GM12878 (cell line): ENCODE results near the gene PDE7B. TPM values are rescaled to one million over a fixed set of nuclear protein-coding genes. Genes with fewer than 3 reads are reported as not detected.

Experiments used
- ATAC-seq: fragments of 200-7000 bp; cut with Tn5 transposase; 3 replicates; pipeline ENCODE4 v1.9.1; 2020; ENCODE audit warnings: mild to moderate bottlenecking, moderate library complexity
- BruUV-seq: library from RNA; stranded (reverse); fragments of 400-500 nt; replicated peaks from 2 replicates; lab custom pipeline; 2021; lab: Mats Ljungman, UMichigan
- CTCF ChIA-PET: fragments of 300-600 bp; sonication (Branson Sonifier 250); formaldehyde crosslinking; extraction: SDS; loops from one replicate; lab custom pipeline; 2021; ENCODE audit warnings: inconsistent platforms; lab: Yijun Ruan, JAX
- POLR2A ChIA-PET: fragments of 350-600 bp; formaldehyde crosslinking; extraction: SDS; loops from one replicate; lab custom pipeline; 2021; ENCODE audit warnings: inconsistent platforms; lab: Charles Lee
- RAD21 ChIA-PET: fragments of 300-600 bp; sonication (Branson Sonifier 250); formaldehyde crosslinking; loops from one replicate; lab custom pipeline; 2023; ENCODE audit warnings: antibody characterized with exemption; ENCODE audit not compliant: unreplicated experiment; lab: Charles Lee
- SMC1A ChIA-PET: fragments of 300-600 bp; sonication (Branson Sonifier 250); formaldehyde crosslinking; loops from one replicate; lab custom pipeline; 2023; ENCODE audit not compliant: unreplicated experiment, uncharacterized antibody; lab: Charles Lee
- DNase-seq: peaks from one replicate; pipeline ENCODE4 v3.0.0-alpha.2; 2011; ENCODE audit warnings: low read depth, low spot score
- FAIRE-seq: peaks from 3 replicates; lab custom pipeline; 2011; peaks lifted over from hg19 to GRCh38; lab: Jason Lieb, UNC
- H2AFZ ChIP-seq: 2 replicates; pipeline ENCODE4 v1.6.0; 2011; ENCODE audit warnings: low read depth, low read length, control low read depth; ENCODE audit not compliant: control insufficient read depth
- H3K27ac ChIP-seq: 2 replicates; pipeline ENCODE4 v1.5.1; 2011; ENCODE audit warnings: control low read depth; ENCODE audit not compliant: control insufficient read depth, insufficient read depth
- H3K27me3 ChIP-seq, 2 experiments: replicated peaks in 1 of 2; 2 replicates each; pipeline versions ENCODE4 v1.6.0 to v1.6.1; 2011; ENCODE audit warnings: low read length in 1 of 2; ENCODE audit not compliant: control insufficient read depth in 2 of 2, insufficient read depth in 2 of 2
- H3K36me3 ChIP-seq, 2 experiments: 2 replicates each; pipeline ENCODE4 v1.5.1; 2011; ENCODE audit warnings: low read length in 1 of 2; ENCODE audit not compliant: control insufficient read depth in 2 of 2, insufficient read depth in 2 of 2
- H3K4me1 ChIP-seq: 2 replicates; pipeline ENCODE4 v1.6.1; 2011; ENCODE audit warnings: mild to moderate bottlenecking, low read length, moderate library complexity, mixed read lengths; ENCODE audit not compliant: control insufficient read depth, insufficient read depth
- H3K4me2 ChIP-seq: 2 replicates; pipeline ENCODE4 v1.6.0; 2011; ENCODE audit warnings: control low read depth; ENCODE audit not compliant: control insufficient read depth, insufficient read depth
- H3K4me3 ChIP-seq: fragments of 200-600 bp; sonication (generic); 2 replicates; pipeline ENCODE4 v1.5.1; 2016
- H3K79me2 ChIP-seq: 2 replicates; pipeline ENCODE4 v1.6.0; 2011; ENCODE audit warnings: low read length; ENCODE audit not compliant: control insufficient read depth, insufficient read depth
- H3K9ac ChIP-seq: 2 replicates; pipeline ENCODE4 v1.8.0; 2011; ENCODE audit warnings: low read length, control low read depth, mixed read lengths; ENCODE audit not compliant: control insufficient read depth, insufficient read depth
- H3K9me3 ChIP-seq: replicated peaks from 3 replicates; pipeline ENCODE4 v1.5.1; 2011; ENCODE audit warnings: mild to moderate bottlenecking, low read length; ENCODE audit not compliant: control insufficient read depth, insufficient read depth
- H4K20me1 ChIP-seq: 2 replicates; pipeline ENCODE4 v1.6.0; 2011; ENCODE audit not compliant: control insufficient read depth, insufficient read depth
- ASH2L ChIP-seq: fragments of 300-600, 200-600 bp; sonication (generic); IDR thresholded peaks from 2 replicates; pipeline ENCODE4 v1.6.1; 2017; ENCODE audit warnings: low read depth, mild to moderate bottlenecking, borderline replicate concordance
- BHLHE40 ChIP-seq, 2 experiments: fragments of 450-650 bp in 1 of 2; IDR thresholded peaks; 2 replicates each; pipeline ENCODE4 v1.6.1; 2011 to 2017; ENCODE audit warnings: low read depth in 2 of 2, borderline replicate concordance in 1 of 2, improper control_type of control experiment in 1 of 2, low read length in 1 of 2, mild to moderate bottlenecking in 1 of 2
- CBFB ChIP-seq: IDR thresholded peaks from 2 replicates; pipeline ENCODE4 v1.6.1; 2016; ENCODE audit warnings: antibody characterized with exemption, low read depth
- CEBPZ ChIP-seq: fragments of 150-350 bp; IDR thresholded peaks from 2 replicates; pipeline ENCODE4 v1.6.1; 2016; ENCODE audit warnings: low read depth, low read length
- CHD1 ChIP-seq: IDR thresholded peaks from 2 replicates; pipeline ENCODE4 v1.6.1; 2012; ENCODE audit warnings: low read depth, low read length, improper control_type of control experiment
- E4F1 ChIP-seq: fragments of 450-650 bp; IDR thresholded peaks from 2 replicates; pipeline ENCODE4 v1.6.1; 2018; ENCODE audit warnings: borderline replicate concordance, mild to moderate bottlenecking; ENCODE audit not compliant: partially characterized antibody
- IRF3 ChIP-seq: fragments of 450-650 bp; IDR thresholded peaks from 2 replicates; pipeline ENCODE4 v1.6.1; 2014; ENCODE audit warnings: mild to moderate bottlenecking
- IRF4 ChIP-seq: IDR thresholded peaks from 2 replicates; pipeline ENCODE4 v1.6.1; 2011; ENCODE audit warnings: low read depth, low read length
- MTA3 ChIP-seq: IDR thresholded peaks from 2 replicates; pipeline ENCODE4 v1.6.1; 2012; ENCODE audit warnings: low read length, inconsistent platforms, borderline replicate concordance
- NBN ChIP-seq: fragments of 450-650 bp; IDR thresholded peaks from 2 replicates; pipeline ENCODE4 v1.6.1; 2016
- NR2C2 ChIP-seq: IDR thresholded peaks from 2 replicates; pipeline ENCODE4 v1.6.1; 2011; ENCODE audit warnings: borderline replicate concordance, low read depth; ENCODE audit not compliant: control insufficient read depth, insufficient read length
- STAT3 ChIP-seq: IDR thresholded peaks from 2 replicates; pipeline ENCODE4 v1.6.1; 2011; ENCODE audit warnings: low read depth, low read length, improper control_type of control experiment
- WGBS: methylation state at CpG from one replicate; pipeline ENCODE4 v1.1.6; 2016; ENCODE audit warnings: low lambda C conversion rate; ENCODE audit not compliant: insufficient replicate concordance, insufficient coverage; ENCODE audit errors: missing lambda C conversion rate; 5-methylcytosine and 5-hydroxymethylcytosine counted together
- in situ Hi-C: fragments of 300-500 bp; cut with MboI; formaldehyde crosslinking; loops from 9 replicates; pipeline ENCODE4 v1.14.3; 2018; ENCODE audit warnings: mixed read lengths
- intact Hi-C: fragments of 100-400 bp; cut with micrococcal nuclease; formaldehyde crosslinking; loops from one replicate; pipeline ENCODE4 v1.14.2; 2022; ENCODE audit not compliant: unreplicated experiment
- polyA plus RNA-seq, 11 experiments: library from polyadenylated mRNA; depleted of rRNA in 4 of 11; unstranded in 6 of 11; stranded (reverse) in 5 of 11; fragments of >200 nt; fragmentation: Nextera tagmentation in 4 of 11; fragmentation: Illumina TruSeq in 1 of 11; extraction: Ambion mirVana in 4 of 11; extraction: Trizol in 1 of 11; gene quantifications; 1 replicate in 1 of 11; 2 replicates in 10 of 11; pipeline versions ENCODE4 v1.2.1 to v1.2.3, GENCODE V29; 2011 to 2016; ENCODE audit warnings: inconsistent platforms in 2 of 11, missing spikeins in 2 of 11, low read depth in 1 of 11
- total RNA-seq, 4 experiments: library from RNA; depleted of rRNA in 3 of 4; stranded (reverse); fragments of >200 nt in 3 of 4; fragmentation: Illumina TruSeq in 1 of 4; extraction: Trizol in 1 of 4; gene quantifications; 2 replicates each; pipeline versions ENCODE4 v1.2.1 to v1.2.3, GENCODE V29; 2013 to 2021
- TF ChIP-seq, protein P1 (sequence below): IDR thresholded peaks from 2 replicates; pipeline ENCODE4 v1.6.1; 2012; ENCODE audit warnings: low read length, inconsistent platforms
- TF ChIP-seq, protein P2 (sequence below): IDR thresholded peaks from 2 replicates; pipeline ENCODE4 v1.6.1; 2011; ENCODE audit warnings: borderline replicate concordance, low read depth, mild to moderate bottlenecking, moderate library complexity, mixed read lengths, low read length; ENCODE audit not compliant: insufficient read depth; ENCODE audit errors: extremely low read length

Gene PDE7B
- total and polyA plus RNA-seq, 10 of the 15 experiments (the other 5 are each of a cell fraction or from before 2014, with no cell fraction given): not detected

- no peaks in the 10 kb centered on the region for H3K9me3 ChIP-seq
- ATAC-seq: peak; percentile 34; the same call in 2 of the 3 replicates
- BruUV-seq: no TSS peak
- H3K36me3 ChIP-seq: no peaks in the 10 kb centered on the region
- no peak for DNase-seq
- RAD21 ChIA-PET: no interaction called here
- FAIRE-seq: no peak
- in situ Hi-C loops (no loop called here), intact Hi-C loops (loop anchor here (10.0 kb wide), 1 partner anchor 277 kb away; no protein-coding TSS in a partner anchor)
- H3K4me3 ChIP-seq: no peak overlapping the region
- no peaks in the 10 kb centered on the region for H3K4me1 ChIP-seq
- no peak overlapping the region for H3K9ac ChIP-seq
- POLR2A ChIA-PET: no interaction called here
- SMC1A ChIA-PET: interaction anchor here (1.2 kb wide), 1 partner anchor 481 kb away, joined by 3 read pairs; no protein-coding TSS in a partner anchor
- no peak overlapping the region for H3K4me2 ChIP-seq
- H3K79me2 ChIP-seq: no peaks in the 10 kb centered on the region
- no peak overlapping the region for H2AFZ ChIP-seq
- no peaks in the 10 kb centered on the region for H4K20me1 ChIP-seq
- H3K27me3 ChIP-seq: no peaks in the 10 kb centered on the region; a peak in 2 of 4 replicates
- WGBS: 21% methylated on average over 8 of the region's 8 CpGs
- CTCF ChIA-PET: interaction anchor here (0.6 to 1.4 kb wide), 2 partner anchors 14 to 286 kb away, joined by 3 to 4 read pairs; no protein-coding TSS in a partner anchor
- H3K27ac ChIP-seq: no peak overlapping the region
- TF ChIP-seq MTA3: no peak
- TF ChIP-seq, protein P1, sequence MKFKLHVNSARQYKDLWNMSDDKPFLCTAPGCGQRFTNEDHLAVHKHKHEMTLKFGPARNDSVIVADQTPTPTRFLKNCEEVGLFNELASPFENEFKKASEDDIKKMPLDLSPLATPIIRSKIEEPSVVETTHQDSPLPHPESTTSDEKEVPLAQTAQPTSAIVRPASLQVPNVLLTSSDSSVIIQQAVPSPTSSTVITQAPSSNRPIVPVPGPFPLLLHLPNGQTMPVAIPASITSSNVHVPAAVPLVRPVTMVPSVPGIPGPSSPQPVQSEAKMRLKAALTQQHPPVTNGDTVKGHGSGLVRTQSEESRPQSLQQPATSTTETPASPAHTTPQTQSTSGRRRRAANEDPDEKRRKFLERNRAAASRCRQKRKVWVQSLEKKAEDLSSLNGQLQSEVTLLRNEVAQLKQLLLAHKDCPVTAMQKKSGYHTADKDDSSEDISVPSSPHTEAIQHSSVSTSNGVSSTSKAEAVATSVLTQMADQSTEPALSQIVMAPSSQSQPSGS: no peak
- no peak for TF ChIP-seq NR2C2
- TF ChIP-seq CEBPZ: no peak
- no peak for TF ChIP-seq CBFB
- TF ChIP-seq CHD1: no peak
- TF ChIP-seq BHLHE40 (IDR thresholded peaks at IDR 0.05; ENCODE audit: borderline replicate concordance in 1 of 2, low read depth in 2 of 2, low read length in 1 of 2): no peak
- TF ChIP-seq IRF3: no peak
- no peak for TF ChIP-seq STAT3
- no peak for TF ChIP-seq IRF4
- no peak for TF ChIP-seq NBN
- no peak for TF ChIP-seq E4F1
- TF ChIP-seq, protein P2, sequence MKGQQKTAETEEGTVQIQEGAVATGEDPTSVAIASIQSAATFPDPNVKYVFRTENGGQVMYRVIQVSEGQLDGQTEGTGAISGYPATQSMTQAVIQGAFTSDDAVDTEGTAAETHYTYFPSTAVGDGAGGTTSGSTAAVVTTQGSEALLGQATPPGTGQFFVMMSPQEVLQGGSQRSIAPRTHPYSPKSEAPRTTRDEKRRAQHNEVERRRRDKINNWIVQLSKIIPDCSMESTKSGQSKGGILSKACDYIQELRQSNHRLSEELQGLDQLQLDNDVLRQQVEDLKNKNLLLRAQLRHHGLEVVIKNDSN: no peak
- TF ChIP-seq ASH2L: no peak
Measured at GRCh38 chr6:136037242-136037875, 185.9 kb downstream of the PDE7B start.
